NCI-H2196 treated with DMSO at 0.1 percent for 48 hours (cell line): ENCODE data around the gene APOB.

Experiments
- DNase-seq: peaks from one replicate; lab custom pipeline; 2025; ENCODE audit not compliant: unreplicated experiment; lab: John Stamatoyannopoulos, UW

Gene APOB

GRCh38 chr2:21050164-21050563 lies 6.3 kb upstream of the APOB start:
- no peak for DNase-seq

GRCh38 chr2:21047141-21048009 lies 3.5 kb upstream of the APOB start:
- DNase-seq, result no peak

- DNase-seq, result no peak
Measured at GRCh38 chr2:21046506-21046905, 2.6 kb upstream of the APOB start.

DNA sequence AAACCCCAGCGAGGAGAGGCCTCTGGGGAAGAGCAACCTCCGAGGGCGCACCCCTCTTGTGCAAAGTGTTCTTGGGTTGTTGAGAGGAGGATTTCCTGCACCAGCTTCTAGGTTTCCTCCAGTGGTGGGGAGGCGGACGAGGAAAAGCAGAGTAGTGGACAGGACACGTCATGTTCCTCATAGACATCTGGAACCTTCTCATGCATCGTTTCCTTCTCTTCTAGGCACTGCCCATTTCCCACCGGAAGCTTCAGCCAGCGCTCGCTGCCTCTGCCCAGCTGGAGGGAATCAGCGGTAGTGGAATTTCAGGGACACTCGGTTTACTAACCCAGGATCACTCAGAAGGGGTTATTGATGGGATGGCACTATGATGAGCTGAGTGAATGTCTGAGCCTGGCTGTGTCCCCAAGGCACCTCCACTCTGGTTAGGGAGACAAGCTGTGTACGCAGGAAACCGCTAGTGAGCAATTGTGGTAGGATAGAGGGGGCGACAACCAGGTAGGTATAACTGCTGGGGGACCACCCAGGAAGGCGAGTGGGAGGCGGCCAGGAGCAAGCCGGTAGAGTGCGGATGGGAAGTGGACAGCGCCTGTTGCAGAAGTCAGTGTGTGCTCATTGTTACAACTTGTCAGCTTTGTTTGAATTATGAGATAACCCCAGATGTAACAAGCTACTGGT lies 960 bp upstream of the APOB start:
- DNase-seq, result no peak

DNA sequence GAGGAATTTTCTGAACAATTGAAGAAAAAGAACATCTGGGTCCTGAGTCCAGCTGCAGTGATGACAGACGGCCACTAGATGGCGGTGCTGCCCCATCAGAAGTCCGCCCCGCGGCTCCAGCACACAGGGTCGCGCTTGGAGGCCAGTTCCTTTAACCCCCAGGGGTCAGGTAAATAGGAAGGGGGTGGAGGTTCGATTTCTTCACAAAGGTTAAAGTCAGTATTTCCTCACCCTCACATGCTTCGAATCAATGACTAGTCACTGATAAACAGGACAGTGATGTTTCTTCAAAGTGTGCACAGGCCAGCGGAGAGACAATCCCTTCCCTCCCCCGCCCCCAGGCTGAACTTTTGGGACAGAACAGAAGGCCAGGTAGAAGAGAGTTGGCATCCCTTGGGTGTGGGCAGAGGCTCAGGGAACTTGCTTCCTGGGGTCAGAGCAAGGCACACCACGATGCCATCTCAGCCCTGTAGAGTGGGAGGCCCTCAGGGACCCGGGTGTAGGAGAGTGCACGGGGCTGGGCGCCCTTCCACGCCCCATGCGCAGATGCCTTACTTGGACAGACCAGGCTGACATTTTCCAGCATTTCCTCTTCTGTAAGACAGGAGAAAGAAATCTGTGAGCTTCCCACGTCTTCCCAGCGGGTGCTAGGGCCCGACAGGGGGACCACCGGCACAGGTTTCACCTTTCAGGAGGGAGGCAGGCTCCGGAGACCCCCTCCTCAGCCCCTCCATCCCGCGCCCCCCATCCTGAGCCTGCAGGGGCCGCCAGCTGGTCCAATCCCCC lies 722 bp downstream of the APOB start:
- DNase-seq, result peak; percentile 8

DNA sequence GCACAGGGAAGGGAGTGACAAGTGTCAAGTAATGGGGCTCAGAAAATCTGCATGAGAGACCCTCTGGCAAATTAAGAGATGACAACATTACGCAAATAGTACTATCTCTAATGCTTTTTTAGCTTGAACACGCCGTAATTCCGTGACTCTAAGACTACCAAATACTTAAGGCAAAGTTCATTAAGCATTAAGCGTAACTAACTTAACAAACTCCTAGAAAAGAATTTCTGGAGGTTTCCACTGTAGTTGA lies 1.2 kb downstream of the APOB start:
- no peak for DNase-seq

DNA sequence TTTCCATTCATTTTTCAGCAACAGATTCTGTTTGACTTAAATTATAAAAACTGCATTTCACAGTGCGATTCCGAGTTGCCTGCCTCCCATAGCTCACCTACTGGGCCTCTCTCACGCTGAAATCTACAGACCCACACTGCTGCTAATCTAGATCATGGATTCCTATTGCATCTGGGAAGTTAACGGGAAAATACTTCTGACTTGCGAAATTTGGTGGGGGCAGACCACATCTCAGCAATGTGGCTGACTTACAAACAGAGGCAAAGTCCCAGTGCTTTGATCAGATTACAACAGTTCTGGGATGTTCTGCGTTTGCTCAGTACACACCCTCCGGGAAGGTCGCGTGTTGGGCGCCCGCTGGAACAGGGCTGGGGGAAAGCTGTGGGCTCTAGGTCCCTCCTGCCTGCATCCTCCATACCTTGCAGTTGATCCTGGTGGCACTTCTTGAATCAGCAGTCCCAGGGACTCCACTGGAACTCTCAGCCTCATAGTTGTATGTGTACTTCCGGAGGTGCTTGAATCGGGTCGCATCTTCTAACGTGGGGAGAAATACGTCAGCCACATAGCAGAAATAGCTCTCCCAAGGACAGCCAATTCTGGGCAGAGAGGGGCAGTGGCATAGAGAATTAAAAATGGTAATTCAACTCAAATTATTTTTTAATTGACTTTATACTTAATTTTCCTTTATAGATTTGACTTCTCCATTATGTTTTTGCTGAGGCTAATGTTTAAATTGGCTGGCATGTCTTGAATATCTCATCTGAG lies 1.7 kb downstream of the APOB start:
- no peak for DNase-seq

- no peak for DNase-seq
Measured at GRCh38 chr2:21041462-21041861, 2.4 kb downstream of the APOB start.

DNA sequence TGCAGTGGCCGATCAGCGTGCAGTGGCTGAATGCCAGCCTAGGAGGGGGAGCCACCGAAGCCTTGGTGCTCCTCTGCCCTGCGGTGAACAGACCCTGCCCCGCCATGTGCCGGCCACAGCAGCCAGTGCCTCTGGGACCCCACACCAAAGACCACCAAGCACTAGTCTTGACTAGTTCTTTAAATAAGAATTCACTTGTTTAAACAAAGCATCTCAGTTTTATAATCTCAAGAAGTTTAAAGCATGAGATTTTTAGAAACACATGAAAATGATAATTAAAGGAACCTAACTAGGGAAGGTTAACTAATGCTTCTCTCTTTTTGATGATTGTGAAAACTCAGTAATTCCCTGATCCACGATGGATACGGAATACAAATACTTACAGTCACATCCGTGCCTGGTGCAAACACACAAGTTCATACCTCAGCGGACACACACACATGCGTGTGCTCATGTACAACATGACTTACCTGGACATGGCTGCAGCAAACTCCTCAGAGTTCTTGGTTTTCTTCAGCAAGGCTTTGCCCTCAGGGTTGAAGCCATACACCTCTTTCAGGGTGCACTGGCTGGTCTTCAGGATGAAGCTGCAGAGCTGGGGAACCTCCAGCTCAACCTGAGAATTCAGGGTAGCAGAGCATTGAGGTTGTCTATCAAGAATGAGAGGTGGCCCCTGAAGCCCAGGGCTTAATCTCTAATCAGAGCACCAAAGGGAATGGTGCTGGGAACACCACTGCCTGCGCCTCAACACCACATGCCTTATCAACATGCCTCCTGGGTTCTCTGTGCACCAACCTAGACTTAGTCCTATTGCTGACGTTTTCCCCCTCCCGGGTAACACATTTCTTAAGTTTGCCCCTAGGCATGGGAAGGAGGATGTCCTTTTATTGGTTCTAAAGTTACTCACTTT lies 3.1 kb downstream of the APOB start:
- no peak for DNase-seq

DNA sequence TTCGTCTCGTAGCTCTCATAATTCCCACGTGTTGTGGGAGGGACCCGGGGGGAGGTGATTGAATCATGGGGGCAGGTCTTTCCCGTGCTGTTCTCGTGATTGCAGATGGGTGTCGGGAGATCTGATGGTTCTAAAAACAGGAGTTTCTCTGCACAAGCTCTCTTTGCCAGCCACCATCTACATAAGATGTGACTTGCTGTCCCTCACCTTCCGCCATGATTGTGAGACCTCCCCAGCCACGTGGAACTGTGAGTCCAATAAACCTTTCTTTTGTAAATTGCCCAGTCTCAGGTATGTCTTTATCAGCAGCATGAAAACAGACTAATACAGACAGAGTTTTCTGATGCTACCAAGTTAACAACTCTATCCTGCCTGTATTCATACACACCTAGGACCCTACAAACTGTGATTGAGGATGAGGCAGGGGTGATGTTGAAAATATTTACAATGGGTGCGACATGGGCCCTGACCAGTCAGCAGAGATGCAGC lies 3.9 kb downstream of the APOB start:
- DNase-seq, result no peak

DNA sequence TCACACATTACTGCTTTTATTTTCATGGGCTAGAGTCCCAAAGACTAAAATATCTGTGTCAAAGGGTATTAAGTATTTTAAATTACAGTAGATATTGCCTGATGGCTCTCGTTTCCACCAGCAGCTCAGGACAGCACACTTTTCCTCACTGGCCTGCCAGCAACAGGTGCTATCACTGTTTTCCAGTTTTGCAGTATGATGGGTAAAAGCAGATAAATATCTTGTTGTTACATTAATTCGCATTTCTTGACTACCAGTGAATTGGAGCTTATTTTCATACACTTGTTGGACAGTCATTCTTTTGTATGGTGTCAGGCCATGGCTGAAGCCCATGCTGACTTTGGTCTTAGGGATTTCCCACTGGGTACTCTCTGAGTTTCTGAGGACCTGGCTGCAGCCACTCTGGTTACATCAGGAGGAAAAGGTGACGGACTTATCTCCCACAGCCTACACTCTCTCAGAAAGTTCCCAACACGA lies 4.8 kb downstream of the APOB start:
- no peak for DNase-seq

DNA sequence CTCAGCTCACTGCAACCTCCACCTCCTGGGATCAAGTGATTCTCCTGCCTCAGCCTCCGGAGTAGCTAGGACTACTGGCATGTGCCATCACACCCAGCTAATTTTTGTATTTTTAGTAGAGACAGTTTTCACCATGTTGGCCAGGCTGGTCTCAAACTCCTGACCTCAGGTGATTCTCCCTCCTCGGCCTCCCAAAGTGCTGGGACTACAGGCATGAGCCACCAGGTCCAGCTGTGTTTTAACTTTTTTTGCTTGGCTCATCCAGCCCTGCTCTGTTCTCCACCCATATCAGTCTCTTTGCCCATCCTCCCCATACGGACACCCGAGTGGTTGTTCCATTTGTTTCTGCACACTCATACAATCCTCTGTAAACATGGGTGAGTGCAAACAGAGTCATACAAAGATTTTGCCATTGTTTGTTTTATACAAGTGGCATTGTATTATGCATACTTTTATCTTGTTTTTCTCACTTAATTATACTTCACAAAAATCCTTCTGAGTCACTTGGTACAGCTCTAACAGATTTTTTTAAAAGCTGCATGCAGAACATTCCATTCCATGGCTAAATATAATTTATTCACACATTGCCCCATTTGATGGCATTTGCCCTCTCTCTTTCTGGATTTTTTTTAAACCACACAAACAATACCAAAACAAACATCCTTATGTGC lies 5.3 kb downstream of the APOB start:
- DNase-seq, result no peak

- no peak for DNase-seq
Measured at GRCh38 chr2:21037671-21038108, 6.2 kb downstream of the APOB start.

DNA sequence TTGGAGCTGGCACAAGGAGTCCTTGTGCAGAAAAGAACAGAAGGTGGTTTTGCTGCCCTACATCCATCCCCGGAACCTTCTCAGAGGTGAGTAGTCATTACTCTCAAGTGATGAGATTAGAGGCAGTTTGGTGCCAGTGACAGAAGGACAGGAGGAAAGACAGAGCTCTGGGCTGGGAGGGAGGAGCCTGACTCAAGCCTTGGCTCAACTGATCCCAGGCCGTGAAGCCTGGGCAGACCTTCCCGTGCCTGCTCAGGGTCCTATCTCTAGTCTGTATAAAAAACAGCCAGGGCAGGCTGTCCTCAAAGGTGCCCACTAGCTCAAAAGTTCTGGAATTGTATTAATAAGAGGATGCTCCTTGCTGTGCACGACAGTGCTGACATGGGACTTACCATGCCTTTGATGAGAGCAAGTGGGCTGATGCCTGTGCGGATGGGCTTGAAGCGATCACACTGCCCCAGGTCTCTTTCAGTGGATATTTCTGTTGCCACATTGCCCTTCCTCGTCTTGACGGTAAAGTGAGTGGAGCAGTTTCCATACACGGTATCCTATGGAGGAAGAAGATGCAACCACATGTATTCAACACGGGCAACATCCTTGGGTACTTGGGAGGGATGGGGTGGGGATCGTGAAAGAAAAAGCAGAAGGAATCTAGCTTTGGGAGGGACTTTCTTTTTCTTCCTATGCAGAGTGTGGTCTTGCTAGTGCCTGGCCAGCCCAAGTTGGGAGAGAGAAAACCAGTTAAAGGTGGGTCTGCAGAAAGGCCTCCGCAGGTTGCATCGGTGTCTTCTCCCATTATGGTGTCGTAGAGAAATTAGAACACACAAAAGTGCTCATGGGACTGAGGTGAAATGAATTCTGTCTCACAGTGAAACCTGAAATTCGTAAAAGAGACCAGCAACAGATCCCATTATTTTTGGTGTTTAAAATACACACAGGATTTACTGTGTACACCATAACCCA lies 6.9 kb downstream of the APOB start:
- no peak for DNase-seq

DNA sequence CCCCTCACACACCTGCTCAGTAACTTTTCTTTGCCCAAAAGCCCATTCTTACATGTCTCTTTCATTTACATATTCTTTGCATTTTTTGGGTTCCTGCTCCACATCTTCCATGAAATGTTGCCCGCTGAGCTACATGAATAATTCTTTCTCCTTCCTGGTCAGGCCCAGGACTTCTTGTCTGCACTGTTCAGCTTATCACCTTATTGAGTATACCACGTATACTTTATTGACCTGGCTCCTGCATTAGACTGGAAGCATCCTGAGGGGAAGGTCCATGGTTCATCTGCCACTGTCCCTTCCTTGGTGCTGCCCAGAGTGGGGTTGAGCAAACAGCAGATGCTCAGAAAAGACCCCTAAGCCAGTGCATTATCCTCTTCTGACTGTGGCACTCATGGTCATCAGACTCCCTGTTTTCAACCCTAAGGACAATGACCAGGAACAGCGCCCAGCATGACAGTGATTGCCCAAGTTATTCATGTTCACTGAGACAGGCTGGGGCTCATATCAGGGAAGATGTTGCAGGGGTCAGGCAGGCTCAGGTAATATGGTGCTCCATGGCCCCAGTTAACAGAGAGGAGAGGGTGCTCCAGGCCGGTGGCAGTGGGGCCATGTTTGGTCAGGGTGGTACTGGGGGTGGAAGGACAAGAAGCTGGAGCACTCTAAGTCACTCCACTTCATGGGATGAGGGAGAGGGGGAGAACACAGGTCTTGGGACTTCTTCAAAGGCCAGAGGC lies 7.7 kb downstream of the APOB start:
- DNase-seq, result no peak

GRCh38 chr2:21035282-21035973 lies 8.4 kb downstream of the APOB start:
- DNase-seq, result no peak

DNA sequence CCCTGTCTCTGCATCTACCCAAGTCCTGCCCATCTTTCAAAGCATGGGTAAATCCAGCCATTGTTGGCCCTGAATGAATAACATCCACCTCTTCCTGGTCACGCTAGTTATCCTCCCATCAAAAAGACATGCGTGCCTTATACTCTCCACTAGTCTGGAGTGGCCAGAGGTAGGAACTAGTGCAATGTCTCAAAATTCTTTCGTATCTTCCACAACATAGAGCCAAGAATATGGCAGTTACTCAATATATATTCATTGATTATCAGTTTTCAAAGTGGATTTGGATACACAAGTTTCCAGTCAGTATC lies 8.9 kb downstream of the APOB start:
- no peak for DNase-seq
